Raji (cell line): Measurements from ENCODE around the gene AFF3.

Experiments used
- POLR2A ChIP-seq: IDR thresholded peaks from 2 replicates; pipeline ENCODE4 v1.6.1; 2011; ENCODE audit warnings: low read depth, low read length, control low read depth; ENCODE audit not compliant: insufficient read depth

AFF3 gene

DNA sequence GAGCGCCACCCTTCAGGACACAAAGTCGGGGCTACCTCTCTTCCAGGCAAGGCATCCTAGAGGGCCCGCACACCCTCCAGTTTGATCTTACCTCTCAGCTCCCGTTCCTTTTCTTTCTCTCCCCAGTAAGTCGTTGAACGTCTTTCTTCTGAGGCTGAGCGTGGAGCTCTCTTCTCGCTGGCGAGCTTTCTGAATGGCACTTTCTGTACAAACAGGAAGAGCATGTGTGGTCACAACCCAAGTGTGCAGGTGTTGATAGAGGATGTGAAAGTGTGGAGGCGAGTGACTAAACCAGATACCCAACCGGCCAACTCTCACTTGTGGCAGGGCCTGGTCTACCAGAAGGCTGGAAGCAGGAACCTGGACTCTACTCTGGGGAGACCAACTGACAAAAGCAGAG lies at the start of gene AFF3:
Gene AFF3 (minus strand): TSS at position 198 of the 400 bp plus-strand sequence. CDS start 38,136 bp downstream, outside the sequence.
- TF ChIP-seq POLR2A, result peak; percentile 81; the same call in 1 of the 2 replicates

GRCh38 chr2:100189387-100189786 lies 47.0 kb upstream of the AFF3 start:
- no peak for TF ChIP-seq POLR2A

DNA sequence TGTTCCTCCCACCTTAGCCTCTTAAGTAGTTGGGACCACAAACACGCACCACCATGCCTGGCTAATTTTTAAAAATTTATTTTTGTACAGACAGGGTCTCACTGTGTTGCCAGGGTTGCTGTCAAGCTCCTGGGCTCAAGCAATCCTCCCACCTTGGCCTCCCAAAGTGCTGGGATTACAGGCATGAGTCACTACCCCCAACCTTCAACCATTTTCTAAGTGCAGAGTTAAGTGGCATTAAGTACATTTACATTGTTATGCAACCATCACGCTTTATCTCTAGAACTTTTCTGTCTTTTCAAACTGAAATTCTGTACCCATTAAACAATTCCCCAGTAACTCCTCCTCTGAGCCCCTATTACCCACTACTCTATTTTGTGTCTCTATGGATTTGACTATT lies 45.9 kb upstream of the AFF3 start:
- no peak for TF ChIP-seq POLR2A

- TF ChIP-seq POLR2A, result no peak
Measured at GRCh38 chr2:100186126-100186525, 43.7 kb upstream of the AFF3 start.

DNA sequence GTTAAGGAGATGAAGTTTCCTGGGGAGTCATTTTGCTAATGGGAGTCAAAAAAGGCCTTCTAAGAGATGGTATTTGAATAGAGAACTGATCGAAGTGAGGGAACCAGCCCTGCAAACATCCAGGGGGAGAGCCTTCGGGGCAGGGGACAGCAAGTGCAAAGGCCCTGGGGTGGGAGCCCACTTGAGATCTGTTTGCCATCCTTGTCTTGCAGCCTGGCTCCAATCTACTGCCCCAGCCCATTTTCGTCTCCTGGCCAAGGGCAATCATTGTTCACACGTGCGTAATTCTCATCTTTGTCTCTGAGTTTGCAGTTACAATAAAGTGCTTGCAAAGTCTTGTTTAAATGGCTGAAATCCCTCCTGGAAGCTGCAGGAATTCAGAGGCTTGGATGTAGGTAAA lies 43.1 kb upstream of the AFF3 start:
- no peak for TF ChIP-seq POLR2A

DNA sequence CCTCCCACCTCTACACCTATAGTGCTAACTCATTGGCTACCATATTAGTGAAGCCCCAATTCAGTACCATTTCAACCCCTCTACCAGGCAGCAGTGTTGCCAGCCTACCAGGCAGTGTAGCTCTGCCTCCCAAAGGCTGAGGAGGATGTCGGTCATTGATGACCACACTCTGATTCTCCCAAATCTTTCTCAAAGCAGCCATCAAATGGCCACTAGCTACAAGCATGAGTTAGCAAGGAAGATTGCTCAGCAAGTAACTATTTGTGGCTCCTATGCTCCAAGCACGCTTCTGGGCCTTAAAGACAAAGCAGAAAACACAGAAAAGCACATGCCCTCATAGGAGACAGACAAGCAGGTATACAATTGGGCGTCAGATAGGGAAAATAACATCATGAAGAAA lies 42.7 kb upstream of the AFF3 start:
- TF ChIP-seq POLR2A, result no peak

DNA sequence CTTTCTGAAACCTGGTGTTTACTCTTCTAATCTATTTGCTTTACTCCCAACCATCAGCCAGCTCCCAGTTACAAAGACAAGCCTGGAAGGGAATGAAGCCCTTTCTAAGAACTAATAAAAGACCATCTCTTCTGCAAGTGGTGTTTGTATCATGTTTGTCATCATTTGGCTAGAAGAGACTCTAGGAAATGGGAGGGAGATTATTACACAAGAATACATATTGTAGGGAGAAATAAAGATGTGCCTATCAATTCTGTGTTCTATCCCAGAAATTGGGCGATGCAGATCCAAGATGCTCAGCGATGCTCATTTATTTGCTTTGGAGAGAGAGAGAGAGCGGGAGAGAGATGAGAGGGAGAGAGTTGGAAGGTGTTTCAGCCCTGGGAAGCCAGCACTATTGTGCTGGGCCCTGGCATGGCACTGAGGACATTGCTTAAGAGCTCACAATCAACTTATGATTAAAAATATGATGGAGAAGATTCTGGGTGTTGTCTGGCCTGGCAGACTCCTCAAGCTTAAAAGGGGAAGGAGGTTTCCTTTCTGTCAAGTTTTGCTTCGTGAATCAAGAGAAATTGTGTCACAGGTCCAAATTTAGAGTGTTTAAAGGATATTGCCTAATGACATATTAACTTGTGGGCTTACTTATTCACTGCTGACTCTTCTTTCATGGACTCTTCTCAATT lies 41.8 kb upstream of the AFF3 start:
- TF ChIP-seq POLR2A, result no peak

DNA sequence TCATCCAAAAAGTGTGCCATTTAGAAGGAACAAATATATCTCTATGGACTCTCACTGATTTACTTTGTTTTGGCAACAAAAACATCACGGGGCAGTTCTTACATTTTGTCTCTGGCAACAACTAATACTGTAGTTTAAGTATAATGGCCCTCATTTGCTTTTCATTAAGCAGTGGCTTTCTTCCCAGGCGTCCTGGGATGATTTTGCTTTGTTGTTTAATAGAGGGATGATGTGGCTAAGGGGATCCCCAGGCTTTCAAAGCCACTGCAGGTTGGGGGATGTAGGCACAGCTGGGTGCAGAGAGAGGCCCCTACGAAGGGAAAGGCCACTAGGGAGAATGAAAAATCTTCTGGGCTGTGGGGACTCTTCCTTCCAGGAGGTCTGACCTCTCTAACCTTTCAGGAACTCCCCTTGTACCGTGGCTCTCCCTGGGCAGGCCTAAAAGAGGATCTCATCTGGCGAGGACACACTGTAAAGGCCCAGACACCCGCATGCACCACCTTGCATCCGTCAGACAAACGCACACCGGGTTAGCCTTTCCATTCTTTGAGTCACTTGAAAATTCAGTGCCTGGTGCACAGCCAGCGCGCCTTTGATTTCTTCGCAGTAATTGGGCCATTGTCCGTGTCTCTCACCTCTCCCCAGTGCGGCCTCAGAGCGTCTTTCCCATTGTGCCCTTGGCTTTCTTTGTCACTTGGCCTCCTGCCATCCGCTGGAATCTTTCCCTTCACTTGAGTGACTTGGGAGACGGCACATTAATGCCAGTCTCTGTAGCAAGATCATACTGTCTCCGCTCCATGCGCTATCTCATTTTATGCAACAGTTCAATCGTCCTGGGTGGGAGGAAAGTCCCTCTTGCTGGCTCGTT lies 40.3 kb upstream of the AFF3 start:
- no peak for TF ChIP-seq POLR2A

GRCh38 chr2:100180503-100180902 lies 38.1 kb upstream of the AFF3 start:
- TF ChIP-seq POLR2A, result no peak

GRCh38 chr2:100179806-100180205 lies 37.4 kb upstream of the AFF3 start:
- no peak for TF ChIP-seq POLR2A

DNA sequence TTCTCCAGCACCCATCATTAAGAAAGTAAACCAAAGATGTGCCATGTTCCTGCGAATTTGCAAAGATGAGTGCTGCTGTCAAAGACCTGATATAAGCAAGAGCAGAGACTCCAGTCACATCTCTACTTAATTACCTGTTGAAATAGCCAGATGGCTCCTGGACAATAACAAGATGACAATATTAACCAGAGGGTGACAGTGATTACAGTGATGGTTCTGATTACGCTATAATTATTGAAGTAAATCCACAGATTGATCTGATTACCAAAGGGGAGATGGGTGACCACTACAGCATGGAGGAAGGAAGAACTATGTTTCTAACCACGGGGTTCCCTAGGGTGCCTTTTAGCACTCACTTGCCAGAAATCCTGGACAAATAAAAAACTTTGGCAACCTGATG lies 36.5 kb upstream of the AFF3 start:
- TF ChIP-seq POLR2A, result no peak

- TF ChIP-seq POLR2A, result no peak
Measured at GRCh38 chr2:100178085-100178788, 35.8 kb upstream of the AFF3 start.

DNA sequence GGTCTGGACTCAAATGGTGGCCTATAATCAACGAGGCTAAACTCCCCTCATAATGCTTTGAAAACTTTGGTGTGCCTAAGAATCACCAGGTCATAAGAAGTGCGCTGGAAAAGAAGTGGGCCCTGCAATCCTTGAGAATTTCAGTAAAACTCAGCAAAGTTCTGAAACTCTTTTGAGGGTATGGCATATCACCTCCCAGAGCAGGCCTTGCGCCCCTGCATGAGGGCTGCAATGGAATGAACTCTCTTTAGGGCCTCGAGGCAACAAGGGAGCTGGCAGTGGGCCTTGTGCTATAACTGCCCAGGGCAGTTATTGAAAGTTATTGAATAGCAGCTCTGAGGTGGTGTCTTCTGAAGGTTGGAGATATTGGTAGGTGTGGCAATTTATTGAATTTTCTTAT lies 34.5 kb upstream of the AFF3 start:
- no peak for TF ChIP-seq POLR2A

- TF ChIP-seq POLR2A, result no peak
Measured at GRCh38 chr2:100174026-100174431, 31.6 kb upstream of the AFF3 start.

GRCh38 chr2:100166701-100167100 lies 24.3 kb upstream of the AFF3 start:
- no peak for TF ChIP-seq POLR2A

DNA sequence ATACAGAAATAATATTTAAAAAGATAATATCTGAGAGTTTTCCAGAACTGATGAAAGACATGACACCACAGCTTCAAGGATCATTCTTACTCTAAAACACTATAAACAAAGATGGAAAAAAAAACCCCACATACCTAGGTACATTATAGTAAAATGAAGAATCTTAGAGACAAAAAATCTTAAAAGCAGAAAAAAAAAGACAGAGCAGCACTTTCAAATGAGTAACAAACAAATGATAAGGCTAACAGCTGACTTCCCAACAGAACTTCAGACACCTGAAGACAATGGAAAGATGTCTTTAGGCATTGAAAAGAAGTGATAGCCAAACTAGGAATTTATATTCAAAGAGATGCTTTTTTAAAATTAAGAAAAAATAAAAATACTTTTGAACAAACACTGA lies 21.2 kb upstream of the AFF3 start:
- TF ChIP-seq POLR2A, result no peak

DNA sequence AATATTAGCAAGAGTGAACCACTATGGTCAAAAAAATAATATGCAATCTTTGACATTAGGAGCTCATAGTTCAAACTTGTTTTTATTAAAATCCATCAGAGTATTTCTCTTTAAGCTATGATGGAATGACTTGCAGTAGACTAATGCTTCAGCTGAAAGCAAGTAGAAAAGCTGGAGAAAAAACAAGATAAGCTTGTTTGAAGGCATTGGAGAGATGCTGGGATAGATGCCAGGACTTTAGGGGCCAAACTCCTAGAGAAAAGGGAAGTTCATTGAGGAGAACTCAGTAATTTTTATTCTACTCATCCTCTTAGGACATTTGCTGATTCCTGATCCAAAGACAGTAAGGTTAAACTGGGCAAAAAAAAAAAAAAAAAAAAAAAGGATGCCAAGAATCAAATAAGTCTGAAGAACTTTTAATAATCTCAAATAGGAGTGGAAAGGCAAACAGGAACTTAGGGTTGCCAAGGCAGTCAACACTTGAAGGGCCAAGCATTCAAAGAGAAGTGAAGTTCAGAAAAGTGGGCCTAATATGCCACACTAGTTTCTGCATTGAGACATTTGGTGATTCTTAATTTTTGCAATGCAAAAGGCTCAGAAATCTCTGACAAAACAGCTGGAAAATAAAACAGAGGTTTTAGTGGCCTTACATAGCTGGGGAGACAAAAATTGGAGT lies 19.7 kb upstream of the AFF3 start:
- no peak for TF ChIP-seq POLR2A
